Motor neuron (in vitro differentiated cells): ENCODE results near the gene GAS5. TPM values are rescaled to one million over a fixed set of nuclear protein-coding genes. Genes with fewer than 3 reads are reported as not detected.
"Not testable (repeated sequence)": the region's sequence is repeated elsewhere in the genome, so short reads cannot be mapped to it uniquely, and the experiment has no call there.

Experiments used
- ATAC-seq, 8 experiments: fragments of 200-7000 bp; cut with Tn5 transposase; replicated peaks in 6 of 8; 2 replicates each; pipeline ENCODE4 v1.8.0; 2021; ENCODE audit warnings: mild to moderate bottlenecking in 8 of 8, moderate library complexity in 8 of 8
- H3K27ac ChIP-seq, 2 donors: fragments of 250-450 bp; sonication (Bioruptor Pico); 2 replicates each; pipeline ENCODE4 v1.9.0; 2021; ENCODE audit warnings: antibody characterized with exemption in 2 of 2, mild to moderate bottlenecking in 2 of 2, moderate library complexity in 1 of 2
- H3K4me1 ChIP-seq, 2 donors: fragments of 250-450 bp; sonication (Bioruptor Pico); replicated peaks in 1 of 2; 2 replicates each; pipeline ENCODE4 v1.6.1; 2021; ENCODE audit warnings: antibody characterized with exemption in 2 of 2, mild to moderate bottlenecking in 2 of 2, moderate library complexity in 1 of 2
- H3K4me3 ChIP-seq, 5 donors: fragments of 250-450 bp; sonication (Bioruptor Pico); 2 replicates each; pipeline ENCODE4 v1.9.0; 2021; ENCODE audit warnings: antibody characterized with exemption in 5 of 5, mild to moderate bottlenecking in 5 of 5, moderate library complexity in 4 of 5
- WGBS, 10 experiments: fragments of 450-650 bp; shearing (Covaris generic); methylation state at CpG; one replicate each; pipeline ENCODE4 v1.0.0; 2022; 5-methylcytosine and 5-hydroxymethylcytosine counted together
- in situ Hi-C, 9 experiments: fragments of 400-800 bp; cut with MboI; loops; one replicate each; pipeline ENCODE4 v1.15.0; 2021; ENCODE audit warnings: low sequenced_read_pairs in 9 of 9, low pct_unique_long_range_greater_than_20kb in 2 of 9; ENCODE audit not compliant: unreplicated experiment in 9 of 9
- total RNA-seq, 8 experiments: library from RNA; unstranded; fragments of 300-600 nt; gene quantifications; 2 replicates each; pipeline versions ENCODE4 v1.2.3 to v1.2.4, GENCODE V29; 2022

Gene GAS5
- total RNA-seq, 8 experiments from 2014 or later, result 711 to 2,769 (median 1,186) TPM

- 92 to 100% (median 100%) methylated on average over 2 of the region's 2 CpGs; no CpG with 5 or more reads in 3 of the 10 experiments for WGBS, 10 experiments
- in situ Hi-C loops, result no loop called here
- ATAC-seq, result no peak
- Histone ChIP-seq H3K27ac (no peak overlapping the region), H3K4me3 (no peak overlapping the region), H3K4me1 (peaks cover 0 to 7% of the 10 kb centered on the region in 2 donors)
These were observed 19.8 kb upstream of the GAS5 start for GRCh38 chr1:173887627-173888026.

- Histone ChIP-seq H3K27ac (no peak overlapping the region), H3K4me3 (no peak overlapping the region), H3K4me1 (peaks cover 0 to 7% of the 10 kb centered on the region in 2 donors)
- WGBS, 10 experiments, result 50 to 100% (median 94%) methylated on average over 1 to 4 of the region's 4 CpGs
- in situ Hi-C loops, result no loop called here
- no peak for ATAC-seq
These were observed 19.2 kb upstream of the GAS5 start for GRCh38 chr1:173886746-173887611.

- ATAC-seq, result no peak
- Histone ChIP-seq H3K27ac (no peak overlapping the region), H3K4me1 (peaks cover 0 to 7% of the 10 kb centered on the region in 2 donors), H3K4me3 (no peak overlapping the region)
- WGBS, 10 experiments, result 82 to 100% (median 92%) methylated on average over 1 to 5 of the region's 5 CpGs; no CpG with 5 or more reads in 5 of the 10 experiments
- in situ Hi-C loops, result no loop called here
These were observed 16.9 kb upstream of the GAS5 start for GRCh38 chr1:173884701-173885100.

GRCh38 chr1:173881117-173881516 lies 13.3 kb upstream of the GAS5 start:
- H3K4me1 ChIP-seq, H3K27ac ChIP-seq, H3K4me3 ChIP-seq, in situ Hi-C loops, ATAC-seq: not testable (repeated sequence)
- 100% methylated on average over 2 of the region's 4 CpGs; no CpG with 5 or more reads in 9 of the 10 experiments for WGBS, 10 experiments

- H3K27ac ChIP-seq, result no peak overlapping the region
- no peak for ATAC-seq
- in situ Hi-C loops, result no loop called here
These were observed 10.5 kb upstream of the GAS5 start for GRCh38 chr1:173878251-173878650.

GRCh38 chr1:173876732-173877131 lies 8.9 kb upstream of the GAS5 start:
- Histone ChIP-seq H3K27ac (no peak overlapping the region), H3K4me3 (no peak overlapping the region), H3K4me1 (peaks cover 0 to 4% of the 10 kb centered on the region in 2 donors)
- 79 to 100% (median 94%) methylated on average over 3 to 5 of the region's 5 CpGs for WGBS, 10 experiments
- ATAC-seq, result no peak
- in situ Hi-C loops, result no loop called here

More at GRCh38 chr1:173878251-173878650, 10.5 kb upstream of the GAS5 start:
- Histone ChIP-seq H3K4me3 (no peak overlapping the region), H3K4me1 (peaks cover 0 to 2% of the 10 kb centered on the region in 2 donors)

- WGBS, 10 experiments, result 72 to 100% (median 93%) methylated on average over 1 to 2 of the region's 2 CpGs
- H3K27ac ChIP-seq, result no peak overlapping the region
- H3K4me3 ChIP-seq, result no peak overlapping the region
- in situ Hi-C loops, result no loop called here
- ATAC-seq, result no peak
- peaks cover 0 to 16% of the 10 kb centered on the region in 2 donors for H3K4me1 ChIP-seq
These were observed 3.7 kb upstream of the GAS5 start for GRCh38 chr1:173871500-173871899.

GRCh38 chr1:173871091-173871490 lies 3.3 kb upstream of the GAS5 start:
- in situ Hi-C loops, result no loop called here
- H3K27ac ChIP-seq, result no peak overlapping the region
- WGBS, 10 experiments, result 60 to 100% (median 97%) methylated on average over 1 to 5 of the region's 5 CpGs; no CpG with 5 or more reads in 3 of the 10 experiments

GRCh38 chr1:173870252-173871075 lies 2.7 kb upstream of the GAS5 start:
- 62 to 100% (median 96%) methylated on average over 2 to 13 of the region's 15 CpGs; no CpG with 5 or more reads in 1 of the 10 experiments for WGBS, 10 experiments
- in situ Hi-C loops, result no loop called here

More at GRCh38 chr1:173871091-173871490, 3.3 kb upstream of the GAS5 start:
- Histone ChIP-seq H3K4me3 (no peak overlapping the region), H3K4me1 (peaks cover under 1 to 20% of the 10 kb centered on the region in 2 donors)
- ATAC-seq, result no peak

GRCh38 chr1:173869021-173869359 lies 1.2 kb upstream of the GAS5 start:
- no peak overlapping the region for H3K27ac ChIP-seq
- 0 to 17% (median 4%) methylated on average over 1 to 5 of the region's 5 CpGs; no CpG with 5 or more reads in 3 of the 10 experiments for WGBS, 10 experiments

More at GRCh38 chr1:173870252-173871075, 2.7 kb upstream of the GAS5 start:
- Histone ChIP-seq H3K4me3 (no peak overlapping the region), H3K27ac (no peak overlapping the region), H3K4me1 (peaks cover 4 to 26% of the 10 kb centered on the region in 2 donors)
- ATAC-seq, result no peak

GRCh38 chr1:173868266-173869020 lies 654 bp upstream of the GAS5 start, which contains the start of gene ZBTB37:
ZBTB37 (plus strand) TSS chr1:173868380; CDS start chr1:173870226, 1,846 bp downstream.
- in situ Hi-C loops, result no loop called here
- H3K4me1 ChIP-seq, result peaks cover 4 to 30% of the 10 kb centered on the region in 2 donors
- H3K27ac ChIP-seq, result peak within 1 kb of the TSS; percentile 78 to 92
- peak; percentile 52 to 85 (median 68) for ATAC-seq
- H3K4me3 ChIP-seq, result peak within 1 kb of the TSS; percentile 60 to 81 (median 75)
- 0 to 3% (median 0%) methylated on average over 1 to 7 of the region's 53 CpGs; no CpG with 5 or more reads in 5 of the 10 experiments for WGBS, 10 experiments

More at GRCh38 chr1:173869021-173869359, 1.2 kb upstream of the GAS5 start:
- peaks cover 4 to 30% of the 10 kb centered on the region in 2 donors for H3K4me1 ChIP-seq
- ATAC-seq, result no peak
- H3K4me3 ChIP-seq, result peak overlapping the region; percentile 60 to 81 (median 75)
- in situ Hi-C loops, result no loop called here

- no peak for ATAC-seq
- Histone ChIP-seq H3K4me1 (peaks cover 4 to 26% of the 10 kb centered on the region in 2 donors), H3K4me3 (peak overlapping the region; percentile 60 to 81 (median 75)), H3K27ac (peak overlapping the region; percentile 50 to 74)
- 0 to 20% (median 0%) methylated on average over 1 to 22 of the region's 32 CpGs for WGBS, 10 experiments
- in situ Hi-C loops, result no loop called here
These were observed 542 bp downstream of the GAS5 start for GRCh38 chr1:173867141-173867752.
